DMS53 (cell line): ENCODE measurements around the gene RFX2.
A peak's percentile ranks its signal among the peaks of the same experiment; 100 is the strongest.
"Not testable (repeated sequence)": the region's sequence is repeated elsewhere in the genome, so short reads cannot be mapped to it uniquely, and the experiment has no call there.

Experiments used
- DNase-seq: peaks from one replicate; lab custom pipeline; 2025; lab: John Stamatoyannopoulos, UW

Gene RFX2

DNA sequence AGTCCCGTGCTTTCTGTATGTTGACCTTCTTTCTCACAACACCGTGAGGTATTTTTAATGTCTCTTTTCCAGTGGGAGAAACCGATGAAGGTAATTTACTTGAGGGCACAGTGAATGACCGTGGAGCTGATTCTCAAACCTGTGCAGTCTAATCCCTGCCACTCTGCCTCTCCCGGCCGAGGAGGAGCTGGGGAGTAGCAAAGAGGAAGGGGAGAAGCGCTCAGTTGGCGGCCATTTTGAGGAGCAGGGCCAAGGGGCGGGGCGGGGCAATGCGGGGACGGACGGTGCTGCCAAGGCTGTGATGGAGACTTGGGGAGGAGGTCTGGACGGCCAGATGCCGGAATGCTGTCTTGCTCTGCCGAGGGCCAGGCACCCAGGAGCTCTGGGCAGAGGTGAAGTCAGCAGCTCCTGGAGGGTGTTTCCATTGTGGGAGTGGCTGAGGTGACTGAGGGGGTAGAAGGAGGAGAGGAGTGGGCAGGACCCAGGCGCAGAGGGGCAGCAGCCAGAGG is 120.0 kb downstream of the RFX2 start:
- no peak for DNase-seq

DNA sequence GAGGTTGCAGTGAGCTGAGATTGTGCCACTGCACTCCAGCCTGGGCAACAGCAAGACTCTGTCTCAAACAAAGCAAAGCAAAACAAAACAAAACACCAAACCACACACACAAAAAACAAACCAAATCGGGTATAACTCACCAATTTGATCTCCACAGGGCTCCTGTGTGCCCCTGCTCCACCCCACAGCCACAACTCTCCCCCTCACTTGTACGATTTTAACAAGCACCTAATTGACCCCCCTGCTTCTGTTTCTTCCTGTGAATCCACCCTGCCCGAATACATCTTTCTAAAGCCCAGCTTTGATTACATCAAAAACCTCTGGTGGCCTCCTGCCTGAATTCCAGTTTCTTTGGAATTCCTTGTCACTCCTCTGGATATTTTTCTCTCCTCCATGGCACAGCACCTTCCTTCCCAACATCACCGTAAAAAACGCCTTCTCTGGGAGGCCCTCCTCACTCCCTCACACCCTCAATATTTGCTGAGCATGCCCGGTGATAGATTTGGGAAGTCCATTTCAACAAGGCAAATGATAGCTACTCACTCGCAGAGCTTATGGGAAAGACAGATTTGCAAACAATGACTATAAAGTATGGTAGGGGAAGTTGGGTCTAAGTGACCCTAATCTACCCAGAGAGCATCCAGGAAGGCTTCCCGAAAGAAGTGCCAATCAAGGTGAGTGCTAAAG is 120.8 kb downstream of the RFX2 start:
- DNase-seq, result no peak

DNA sequence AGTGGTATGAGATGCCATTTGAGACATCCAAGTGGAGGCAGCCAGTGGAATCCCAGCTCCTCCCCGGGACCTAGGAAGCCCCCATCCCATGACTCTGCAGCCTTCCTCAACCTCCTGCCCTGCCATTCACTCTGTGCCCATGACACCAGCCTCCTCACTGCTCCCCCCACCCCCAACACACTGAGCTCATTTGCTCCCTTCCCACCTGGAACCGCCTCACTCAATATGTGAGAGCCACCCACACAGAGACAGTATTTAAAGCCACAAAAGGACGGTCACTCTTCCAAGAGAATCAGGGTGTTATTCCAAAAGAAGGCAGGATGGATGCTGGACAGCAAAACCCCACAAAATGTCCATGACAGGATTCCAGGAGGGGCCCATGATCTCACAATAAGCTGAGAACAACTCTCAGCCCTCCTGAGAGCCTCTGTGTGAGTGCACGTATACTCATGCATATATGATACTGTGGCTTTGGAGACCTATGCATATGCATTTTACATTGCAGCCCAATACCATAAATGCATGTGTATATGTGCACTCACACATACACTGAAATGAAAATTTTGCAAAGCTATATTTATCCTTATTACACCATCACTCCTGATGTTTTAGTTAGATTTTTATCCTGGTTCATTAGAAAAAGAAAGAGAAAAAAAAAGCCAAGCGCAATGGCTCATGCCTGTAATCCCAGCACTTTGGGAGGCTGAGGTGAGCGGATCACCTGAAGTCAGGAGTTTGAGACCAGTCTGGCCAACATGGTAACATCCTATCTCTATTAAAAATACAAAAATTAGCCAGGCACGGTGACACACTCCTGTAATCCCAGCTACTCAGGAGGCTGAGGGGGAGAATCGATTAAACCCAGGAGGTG is 121.5 kb downstream of the RFX2 start:
- DNase-seq, result peak; percentile 26

DNA sequence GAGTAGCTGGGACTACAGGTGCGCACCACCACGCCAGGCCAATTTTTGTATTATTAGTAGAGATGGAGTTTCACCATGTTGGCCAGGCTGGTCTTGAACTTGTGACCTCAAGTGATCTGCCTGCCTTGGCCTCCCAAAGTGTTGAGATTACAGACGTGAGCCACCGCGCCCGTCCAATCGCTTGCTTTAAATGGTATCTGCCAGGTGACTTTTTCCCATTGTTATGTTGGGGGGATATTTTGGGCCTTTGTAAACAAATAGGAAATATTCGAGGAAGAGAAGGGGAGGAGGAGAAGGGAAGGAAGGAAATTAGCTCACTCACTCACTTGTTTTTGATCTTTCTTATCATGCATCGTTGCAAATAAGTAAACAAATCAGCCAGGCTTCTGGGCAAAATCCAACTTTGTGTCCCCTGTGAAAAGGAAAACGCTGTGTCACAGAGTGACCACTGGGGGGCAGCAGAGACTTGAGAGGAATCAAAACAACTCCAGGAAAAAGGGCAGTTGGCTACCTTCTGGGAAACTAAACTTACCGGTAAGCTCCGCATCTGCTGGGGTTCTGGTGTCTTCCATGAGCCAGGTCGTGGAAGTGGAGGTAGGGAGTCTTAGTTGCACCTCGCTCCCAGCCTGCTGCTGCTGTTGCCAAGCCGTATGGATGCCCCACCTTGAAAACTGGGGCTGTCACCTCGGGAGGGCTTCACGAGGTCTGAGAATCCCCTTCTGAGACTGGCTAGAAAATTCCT is 123.1 kb downstream of the RFX2 start:
- DNase-seq, result peak; percentile 90

DNA sequence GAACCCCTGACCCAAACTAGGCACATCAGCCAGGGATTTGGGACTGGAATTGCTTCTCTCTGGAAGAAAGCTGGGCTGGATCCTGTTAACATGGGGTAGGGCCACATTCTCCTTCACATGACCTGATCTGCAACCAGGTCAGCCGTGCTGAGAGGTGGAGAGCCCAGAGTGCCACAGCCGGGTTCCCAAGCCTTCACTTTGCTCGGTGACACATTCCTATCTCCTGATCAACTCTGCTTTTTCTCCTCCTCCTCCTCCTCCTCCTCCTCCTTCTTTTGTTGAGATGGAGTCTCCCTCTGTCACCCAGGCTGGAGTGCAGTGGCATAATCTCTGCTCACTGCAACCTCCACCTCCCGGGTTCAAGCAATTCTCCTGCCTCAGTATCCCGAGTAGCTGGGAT is 124.5 kb downstream of the RFX2 start:
- DNase-seq, result not testable (repeated sequence)

DNA sequence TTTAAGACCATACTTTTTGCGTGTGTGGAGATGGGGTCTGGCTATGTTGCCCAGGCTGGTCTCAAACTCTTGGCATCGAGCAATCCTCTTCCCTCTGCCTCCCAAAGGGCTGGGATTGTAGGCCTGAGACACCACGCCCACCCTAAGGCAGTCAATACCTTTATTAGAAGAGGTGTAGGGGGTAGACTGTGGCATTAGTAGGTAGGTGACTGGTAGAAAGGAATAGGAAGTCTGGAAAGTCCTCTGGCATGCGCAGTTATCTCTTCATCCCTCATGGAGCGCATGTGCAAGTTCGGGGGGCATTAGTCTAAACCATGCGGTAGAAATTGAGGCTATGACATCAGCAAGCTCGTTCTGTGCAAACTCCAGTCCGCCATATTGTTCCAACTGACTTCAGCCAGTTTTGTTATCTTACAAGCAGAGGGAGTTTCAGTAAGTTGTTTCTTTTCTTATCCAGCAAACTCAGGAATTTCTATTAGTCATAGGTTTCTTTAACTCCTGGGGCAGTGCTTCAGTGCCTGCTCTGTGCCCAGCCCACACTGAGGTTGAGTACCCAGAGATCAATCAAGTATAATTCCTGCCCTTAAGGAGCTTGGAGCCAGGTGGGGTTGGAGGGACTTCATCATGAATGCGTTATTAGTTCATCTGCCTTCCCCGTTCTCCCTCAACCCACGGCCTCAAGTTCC is 125.1 kb downstream of the RFX2 start:
- no peak for DNase-seq

DNA sequence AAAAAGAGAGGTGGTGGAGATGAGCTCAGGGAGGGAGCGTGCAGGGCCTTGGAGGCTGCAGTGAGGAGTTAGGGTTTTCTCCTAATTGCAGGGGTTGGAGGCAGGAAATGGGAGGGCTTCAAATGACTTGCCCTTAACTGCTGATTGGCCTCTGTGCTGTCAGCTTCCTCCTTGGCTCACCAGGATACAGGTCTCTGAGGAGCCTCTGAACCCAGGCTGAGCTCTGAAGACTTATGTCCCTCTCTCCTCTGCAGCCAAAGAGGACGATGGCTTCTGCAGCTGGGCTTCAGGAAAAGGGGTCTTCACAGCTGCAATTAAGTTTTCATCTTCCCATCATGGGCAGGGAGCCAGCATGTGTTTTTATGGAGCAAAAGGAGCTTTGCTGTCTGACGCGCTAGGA is 125.7 kb downstream of the RFX2 start:
- no peak for DNase-seq

DNA sequence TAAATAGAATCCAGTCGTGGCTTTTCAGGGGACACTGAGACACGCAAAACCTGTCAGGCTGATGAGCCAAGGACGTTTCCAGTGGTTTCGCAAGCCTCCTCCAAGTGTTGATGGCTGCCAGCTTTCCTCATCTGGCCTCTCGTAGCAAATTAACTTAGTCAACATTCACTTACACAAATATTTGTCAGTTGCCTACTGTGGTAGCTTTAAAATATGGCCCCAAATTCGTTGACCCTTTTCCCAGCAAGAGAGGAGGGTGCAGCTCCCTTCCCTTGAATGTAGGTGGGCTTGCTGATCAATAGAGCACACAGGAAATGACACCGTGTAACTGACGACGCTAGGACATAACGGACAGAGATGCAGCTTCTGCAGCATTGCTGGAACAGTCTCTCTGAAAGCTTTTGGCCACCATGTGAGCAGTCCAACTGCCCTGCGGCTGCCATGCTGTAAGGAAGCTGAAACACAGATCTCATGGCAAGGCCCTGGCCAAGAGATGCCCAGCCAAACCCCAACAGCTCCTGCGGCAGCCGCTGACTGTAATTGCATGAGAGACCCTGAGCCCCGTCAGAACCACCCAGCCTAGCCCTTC is 126.8 kb downstream of the RFX2 start:
- no peak for DNase-seq

DNA sequence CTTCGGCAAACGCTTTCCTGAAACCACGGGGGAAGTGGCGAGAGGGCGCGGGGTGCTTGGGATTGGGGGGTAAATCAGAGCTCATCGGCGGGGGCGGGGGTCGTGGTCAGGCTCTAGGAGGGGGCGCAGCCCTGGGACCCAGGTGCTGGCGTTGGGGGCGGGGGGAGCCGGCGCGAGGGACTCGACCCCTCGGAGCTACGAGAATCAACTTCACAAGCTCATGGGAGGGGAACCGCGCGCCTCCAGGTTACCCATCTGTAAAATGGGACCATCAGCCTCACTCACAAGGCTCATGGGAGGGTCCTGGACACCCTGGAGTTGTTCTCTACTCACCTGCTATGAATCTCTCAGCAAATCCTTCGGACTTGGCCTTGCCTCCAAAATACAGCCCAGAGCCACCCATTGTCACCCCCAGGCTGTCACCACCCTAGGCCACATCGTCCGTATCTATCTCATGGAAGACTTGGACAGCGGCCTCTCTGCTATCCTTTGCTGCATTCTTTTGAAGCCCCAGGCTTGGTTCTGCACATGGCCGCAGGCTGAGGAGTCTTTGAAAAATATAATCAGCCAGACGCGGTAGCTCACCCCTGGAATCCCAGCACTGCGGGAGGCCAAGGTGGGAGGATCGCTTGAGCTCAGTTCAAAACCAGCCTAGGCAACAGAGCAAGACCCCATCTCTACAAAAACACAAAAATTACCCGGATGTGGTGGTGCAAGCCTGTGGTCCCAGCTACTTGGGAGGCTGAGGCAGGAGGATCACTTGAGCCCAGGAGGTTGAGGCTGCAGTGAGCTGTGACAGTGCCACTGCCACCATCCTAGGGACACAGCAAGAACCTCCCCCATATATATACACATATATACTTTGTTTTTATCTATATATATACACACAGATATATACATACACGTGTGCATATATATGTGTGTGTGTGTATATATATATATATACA is 131.4 kb downstream of the RFX2 start:
- peak; percentile 36 for DNase-seq

DNA sequence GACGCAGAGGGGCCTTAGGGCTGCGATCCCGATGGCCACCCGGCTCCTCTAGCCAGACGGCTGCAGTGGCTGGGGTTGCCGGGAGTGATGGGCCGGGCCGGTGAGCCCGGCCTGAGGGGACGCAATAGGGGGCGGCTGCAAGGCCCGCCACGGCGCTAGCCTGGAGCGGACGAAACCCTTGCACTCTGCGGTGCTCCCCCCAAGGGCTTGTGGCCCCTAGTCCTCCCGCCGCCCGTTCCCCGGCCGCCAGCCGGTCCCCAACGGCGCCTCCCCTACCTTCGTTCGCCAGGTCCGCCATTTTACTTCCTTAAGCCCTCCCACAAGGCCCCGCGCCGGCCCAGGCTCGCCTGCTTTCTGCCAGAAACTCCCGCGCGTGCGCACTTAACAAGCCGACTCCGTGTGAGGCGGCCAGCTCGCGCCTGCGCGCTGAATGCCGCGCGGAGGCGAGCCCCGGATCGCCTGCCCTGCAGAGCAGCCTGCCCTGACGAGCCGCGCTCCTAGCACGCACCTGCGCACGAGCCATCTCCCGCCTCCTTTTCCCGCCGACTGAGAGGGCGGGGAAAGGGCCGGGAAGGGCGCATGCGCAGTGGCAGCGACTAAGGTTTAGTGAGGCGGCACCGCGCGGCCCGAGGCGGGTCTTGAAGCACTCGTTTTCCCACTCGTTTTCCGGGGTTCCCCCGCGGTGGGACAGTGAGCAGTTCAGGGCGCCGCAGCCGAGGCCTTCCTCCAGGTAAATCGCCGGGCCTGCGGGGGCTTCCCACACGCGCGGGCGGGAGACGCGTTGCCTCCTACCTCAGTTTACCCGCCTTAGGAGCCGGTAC is 132.3 kb downstream of the RFX2 start, which contains the start of gene RANBP3:
TSS of gene RANBP3 (minus strand) at position 356 of the 821 bp plus-strand sequence. CDS start at position 298, 58 bp downstream.
- peak; percentile 99 for DNase-seq

DNA sequence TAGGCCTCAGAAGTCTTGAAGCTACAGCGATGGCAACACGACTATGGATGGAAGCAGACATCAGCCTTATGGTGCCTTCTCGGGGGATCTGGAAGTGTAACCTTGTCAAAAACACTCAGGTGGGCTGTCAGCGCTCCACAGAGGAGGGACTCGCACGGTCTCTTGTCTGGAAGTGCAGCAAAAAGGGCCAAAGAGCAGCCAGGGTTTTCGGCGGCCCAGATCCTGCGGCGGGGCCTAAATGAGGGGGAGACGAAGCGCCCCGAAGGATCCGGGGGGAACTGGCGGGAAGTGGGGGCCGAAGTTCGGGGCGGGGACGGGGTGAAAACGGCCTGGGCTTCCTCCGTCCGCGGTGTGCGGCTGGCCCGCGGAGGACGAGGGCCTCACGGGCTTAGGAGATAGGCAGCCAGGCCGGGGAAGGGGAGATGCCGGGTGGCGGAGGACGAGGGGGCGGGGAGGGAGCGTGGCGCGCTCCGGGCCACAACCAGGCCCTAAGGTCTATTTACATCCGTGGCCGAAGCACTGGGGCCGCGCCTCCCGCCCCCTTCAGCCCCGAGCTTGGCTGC is 133.0 kb downstream of the RFX2 start:
- DNase-seq, result peak; percentile 49

DNA sequence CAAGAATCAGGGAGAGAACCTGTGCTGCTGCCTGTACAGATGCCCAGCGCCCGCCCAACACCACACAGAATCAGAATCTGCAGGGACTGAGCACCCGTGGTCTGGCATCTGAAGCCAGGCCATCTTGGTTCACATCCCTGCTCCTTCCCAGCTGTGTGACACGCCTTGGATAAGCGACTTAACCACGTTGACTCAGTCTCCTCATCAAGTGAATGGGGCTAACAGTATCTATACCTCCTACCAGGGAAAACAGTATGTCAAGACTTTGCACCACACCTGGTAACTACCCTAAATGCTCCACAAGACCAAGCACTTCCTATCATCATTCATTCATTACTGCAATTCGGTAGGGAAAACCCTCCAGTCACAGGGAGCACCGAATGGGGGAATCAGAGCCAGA is 133.5 kb downstream of the RFX2 start:
- DNase-seq, result no peak

DNA sequence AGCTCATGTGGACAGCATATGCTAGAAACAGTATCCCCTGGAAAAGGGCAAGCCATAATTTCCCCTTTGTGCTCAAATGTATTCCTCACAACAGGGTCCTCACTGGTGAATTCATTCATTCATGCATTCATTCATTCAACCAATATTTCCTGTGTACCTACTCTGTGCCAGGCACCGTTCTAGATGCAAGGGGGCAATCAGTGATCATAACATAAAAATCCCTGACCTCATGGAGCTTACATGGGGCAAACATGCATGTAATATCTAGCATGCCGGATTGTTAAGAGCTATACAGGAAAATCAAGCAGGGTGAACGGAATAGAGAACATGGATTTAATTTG is 134.9 kb downstream of the RFX2 start:
- DNase-seq, result no peak

DNA sequence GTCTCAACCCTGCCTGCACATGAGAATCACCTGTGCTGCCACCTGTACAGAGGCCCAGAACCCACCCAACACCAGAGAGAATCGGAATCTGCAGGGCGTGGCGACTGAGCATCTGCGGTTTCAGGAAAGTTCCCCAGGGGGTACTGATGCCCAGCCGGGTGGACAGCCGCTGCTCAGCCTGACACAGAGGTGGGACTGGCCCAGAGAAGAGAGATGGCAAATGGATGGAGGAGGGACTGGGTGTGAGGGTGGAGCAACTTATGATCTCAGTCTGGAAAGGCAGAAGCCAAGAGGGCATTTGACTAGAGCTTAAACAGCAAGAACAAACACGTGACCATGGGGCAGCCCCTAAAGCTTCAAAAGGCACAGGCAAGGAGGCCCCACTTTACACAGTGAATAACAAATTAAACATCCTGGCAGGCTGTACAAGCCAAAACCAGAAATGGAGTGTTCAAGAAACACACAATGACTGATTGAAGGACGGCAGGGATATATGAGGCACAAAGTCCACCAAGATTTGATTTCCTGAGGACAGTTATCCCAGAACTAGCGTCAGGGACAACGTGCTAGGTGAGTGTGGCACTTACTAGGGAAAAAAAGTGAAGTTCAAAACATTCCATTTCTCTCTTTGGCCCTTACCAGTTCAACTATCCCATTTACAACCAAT is 135.4 kb downstream of the RFX2 start:
- DNase-seq, result peak; percentile 27

DNA sequence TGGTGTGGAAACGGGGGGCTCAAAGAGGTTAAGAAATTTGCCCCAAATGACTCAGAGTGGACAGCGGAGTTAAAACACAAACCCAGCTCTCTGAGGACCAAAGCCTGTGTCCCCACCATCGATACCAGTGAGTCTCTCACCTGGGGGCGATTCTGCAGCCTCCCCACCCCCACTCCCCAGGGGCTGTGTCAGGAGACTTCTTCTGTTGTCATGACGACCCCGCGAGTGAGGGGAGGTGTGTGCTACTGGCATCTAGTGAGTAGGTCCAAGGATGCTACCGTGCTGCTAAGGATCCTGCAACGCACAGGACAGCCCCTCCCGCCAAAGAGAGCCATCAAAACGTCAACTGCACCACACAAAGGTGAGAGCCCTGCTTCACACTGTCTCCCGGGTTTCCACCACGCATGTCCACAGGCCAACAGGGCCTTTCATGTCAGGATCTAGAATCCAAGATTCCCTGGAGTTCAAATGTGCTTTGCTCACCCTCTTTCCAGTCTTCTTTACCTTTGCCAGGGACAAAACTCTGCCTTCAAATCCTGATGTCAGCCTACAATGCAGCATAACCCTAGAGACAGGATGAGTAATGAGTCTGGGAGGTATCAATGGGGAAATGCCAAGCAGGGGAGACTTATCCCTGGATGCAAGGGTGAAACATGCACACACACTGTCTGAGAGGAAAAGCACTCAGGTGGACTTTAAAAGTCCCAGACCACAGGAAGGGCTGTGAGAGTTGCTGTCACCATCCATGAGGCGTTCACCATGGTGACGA is 136.2 kb downstream of the RFX2 start:
- no peak for DNase-seq

DNA sequence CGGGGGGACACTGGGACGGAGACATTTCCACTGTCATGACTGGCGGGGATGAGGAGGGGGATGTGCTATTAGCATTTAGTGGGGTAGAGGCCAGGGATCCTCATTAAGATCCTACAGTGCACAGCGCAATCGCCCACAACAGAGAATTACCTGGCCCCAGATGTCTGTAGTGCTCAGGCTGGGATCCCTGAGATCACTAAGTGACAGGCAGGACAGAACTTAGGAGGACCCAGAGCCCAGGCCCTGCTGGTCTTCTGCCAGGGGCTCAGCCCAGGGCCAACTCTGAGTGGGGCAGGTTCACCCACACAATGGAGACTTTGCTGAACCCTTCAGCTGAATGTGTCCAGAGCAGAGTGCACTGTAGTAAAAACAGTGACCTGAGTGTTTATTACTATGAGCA is 136.9 kb downstream of the RFX2 start:
- DNase-seq, result no peak

DNA sequence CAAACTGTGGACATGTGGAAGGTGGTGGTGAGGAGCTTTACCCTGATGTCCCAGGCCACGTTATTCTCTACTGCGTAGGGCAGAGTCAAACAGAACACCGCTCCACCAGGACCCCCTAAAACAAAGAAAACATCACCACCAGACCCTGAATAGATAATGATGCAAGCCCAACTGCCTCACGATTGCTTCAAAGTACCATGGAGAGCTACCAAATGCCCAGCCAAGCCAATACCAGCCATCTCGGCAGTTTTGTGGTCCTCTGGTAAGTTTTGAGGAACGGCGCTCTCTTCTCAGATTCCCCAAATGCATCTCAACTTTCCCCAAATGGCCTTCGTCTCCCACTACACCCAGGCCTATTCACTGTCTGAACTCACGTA is 138.0 kb downstream of the RFX2 start:
- no peak for DNase-seq
